Effector CD4-positive, alpha-beta T cell (primary cell): Measurements from ENCODE around the gene CAPN10.

Experiments
- DNase-seq: peaks from one replicate; pipeline ENCODE4 v3.0.0-alpha.2; 2020

Gene CAPN10

GRCh38 chr2:240590681-240591111 lies 4.2 kb downstream of the CAPN10 start:
- no peak for DNase-seq

GRCh38 chr2:240591226-240591625 lies 4.7 kb downstream of the CAPN10 start:
- DNase-seq, result no peak

GRCh38 chr2:240591784-240592183 lies 5.2 kb downstream of the CAPN10 start:
- no peak for DNase-seq

GRCh38 chr2:240593026-240593702 lies 6.6 kb downstream of the CAPN10 start:
- DNase-seq, result no peak

- no peak for DNase-seq
Measured at GRCh38 chr2:240593703-240594451, 7.3 kb downstream of the CAPN10 start.

- DNase-seq, result no peak
Measured at GRCh38 chr2:240594511-240595380, 8.2 kb downstream of the CAPN10 start.

GRCh38 chr2:240595381-240596079 lies 9.0 kb downstream of the CAPN10 start:
- DNase-seq, result no peak

- no peak for DNase-seq
Measured at GRCh38 chr2:240596080-240596460, 9.5 kb downstream of the CAPN10 start.

- no peak for DNase-seq
Measured at GRCh38 chr2:240596491-240596931, 10.0 kb downstream of the CAPN10 start.

- no peak for DNase-seq
Measured at GRCh38 chr2:240597054-240597418, 10.5 kb downstream of the CAPN10 start.

GRCh38 chr2:240597419-240598181 lies 11.1 kb downstream of the CAPN10 start:
- DNase-seq, result no peak

- no peak for DNase-seq
Measured at GRCh38 chr2:240598311-240598911, 11.9 kb downstream of the CAPN10 start.

GRCh38 chr2:240599141-240599583 lies 12.6 kb downstream of the CAPN10 start:
- DNase-seq, result no peak

- no peak for DNase-seq
Measured at GRCh38 chr2:240600451-240600961, 14.0 kb downstream of the CAPN10 start.

- DNase-seq, result no peak
Measured at GRCh38 chr2:240601061-240601830, 14.7 kb downstream of the CAPN10 start.

GRCh38 chr2:240601831-240602160 lies 15.3 kb downstream of the CAPN10 start:
- DNase-seq, result no peak

GRCh38 chr2:240602266-240603050 lies 15.9 kb downstream of the CAPN10 start:
- DNase-seq, result no peak

GRCh38 chr2:240603081-240603835 lies 16.7 kb downstream of the CAPN10 start:
- DNase-seq, result no peak

GRCh38 chr2:240603846-240604245 lies 17.3 kb downstream of the CAPN10 start:
- DNase-seq, result no peak
